ENCODE results near the gene COL5A3. TPM values are rescaled to one million over a fixed set of nuclear protein-coding genes. Genes with fewer than 3 reads are reported as not detected.

COL5A3 gene
- total and polyA plus RNA-seq, 4 donors, result 0.14 to 4.9 (median 0.76) TPM

GRCh38 chr19:9943744-9944143 lies 66.6 kb downstream of the COL5A3 start:
- no peaks in the 10 kb centered on the region for H3K27me3 ChIP-seq (ENCODE audit: control insufficient read depth in 4 of 4, insufficient read depth in 4 of 4, low read length in 3 of 4)
- H3K27ac ChIP-seq (ENCODE audit: low read depth in 1 of 2, low read length in 2 of 2), result no peak overlapping the region
- no peak for TF ChIP-seq FOXA1 (IDR thresholded peaks at IDR 0.05)
- TF ChIP-seq HNF4G (IDR thresholded peaks at IDR 0.05), result no peak
- TF ChIP-seq GABPA (IDR thresholded peaks at IDR 0.05 in 1 of 2, conservative IDR thresholded peaks at IDR 0.05 in 1 of 2), result no peak
- TF ChIP-seq ATF3 (IDR thresholded peaks at IDR 0.05), result no peak
- no peak overlapping the region for H3K4me3 ChIP-seq (ENCODE audit: low read depth in 1 of 3, low read length in 3 of 3)
- H3K9ac ChIP-seq (ENCODE audit: low read depth in 1 of 2, low read length in 2 of 2), result no peak overlapping the region
- no peaks in the 10 kb centered on the region for H3K36me3 ChIP-seq (ENCODE audit: control insufficient read depth in 4 of 4, insufficient read depth in 3 of 4, low read depth in 1 of 4, low read length in 3 of 4)
- WGBS, result 80% methylated on average over 6 of the region's 6 CpGs
- no peak for DNase-seq (ENCODE audit: low spot score)
- H3K4me1 ChIP-seq (ENCODE audit: control insufficient read depth in 4 of 4, insufficient read depth in 4 of 4, low read length in 3 of 4), result peaks cover 0 to 4% (median 2%) of the 10 kb centered on the region in 4 donors
- peaks cover 0 to 9% (median 4%) of the 10 kb centered on the region in 4 donors for H3K9me3 ChIP-seq (ENCODE audit: control insufficient read depth in 4 of 4, low read length in 3 of 4)

- no peak overlapping the region for H3K4me3 ChIP-seq (ENCODE audit: low read depth in 1 of 3, low read length in 3 of 3)
- TF ChIP-seq CTCF (IDR thresholded peaks at IDR 0.05; ENCODE audit: low read depth, low read length, missing input control) (no peak), MAX (IDR thresholded peaks at IDR 0.05) (no peak), ZBTB33 (IDR thresholded peaks at IDR 0.05) (no peak), HNF4A (conservative IDR thresholded peaks at IDR 0.05) (no peak), FOXA2 (IDR thresholded peaks at IDR 0.05) (no peak), YY1 (IDR thresholded peaks at IDR 0.05) (no peak), RAD21 (IDR thresholded peaks at IDR 0.05) (no peak), GABPA (IDR thresholded peaks at IDR 0.05 in 1 of 2, conservative IDR thresholded peaks at IDR 0.05 in 1 of 2) (no peak), REST (IDR thresholded peaks at IDR 0.05) (no peak), FOXA1 (IDR thresholded peaks at IDR 0.05) (no peak), SP1 (IDR thresholded peaks at IDR 0.05) (no peak), HNF4G (IDR thresholded peaks at IDR 0.05) (no peak), NR2F2 (IDR thresholded peaks at IDR 0.05) (no peak), ATF3 (IDR thresholded peaks at IDR 0.05) (no peak)
- no peak for DNase-seq (ENCODE audit: low spot score)
- H3K9ac ChIP-seq (ENCODE audit: low read depth in 1 of 2, low read length in 2 of 2), result no peak overlapping the region
- no peak overlapping the region for H3K27ac ChIP-seq (ENCODE audit: low read depth in 1 of 2, low read length in 2 of 2)
- no peaks in the 10 kb centered on the region for H3K36me3 ChIP-seq (ENCODE audit: control insufficient read depth in 4 of 4, insufficient read depth in 3 of 4, low read depth in 1 of 4, low read length in 3 of 4)
- peaks cover 0 to 5% (median 3%) of the 10 kb centered on the region in 4 donors for H3K4me1 ChIP-seq (ENCODE audit: control insufficient read depth in 4 of 4, insufficient read depth in 4 of 4, low read length in 3 of 4)
- no peaks in the 10 kb centered on the region for H3K27me3 ChIP-seq (ENCODE audit: control insufficient read depth in 4 of 4, insufficient read depth in 4 of 4, low read length in 3 of 4)
- peaks cover 0 to 9% (median 4%) of the 10 kb centered on the region in 4 donors for H3K9me3 ChIP-seq (ENCODE audit: control insufficient read depth in 4 of 4, low read length in 3 of 4)
- WGBS, result 64% methylated on average over 1 of the region's 1 CpG
Observed at GRCh38 chr19:9941671-9942070, 68.6 kb downstream of the COL5A3 start.
